Suprapubic skin (tissue), 4 donors: ENCODE results near the gene TJAP1. TPM values are rescaled to one million over a fixed set of nuclear protein-coding genes. Genes with fewer than 3 reads are reported as not detected.

Source experiments
- DNase-seq, 2 donors: peaks; one replicate each; pipeline ENCODE4 v3.0.0-alpha.2; 2019; ENCODE audit warnings: low spot score in 2 of 2
- H3K27ac ChIP-seq: fragments of 200-600 bp; sonication (generic); one replicate; pipeline ENCODE4 v1.5.1; 2019
- H3K27me3 ChIP-seq: fragments of 200-600 bp; sonication (generic); one replicate; pipeline ENCODE4 v1.5.1; 2019
- H3K36me3 ChIP-seq: fragments of 200-600 bp; sonication (generic); one replicate; pipeline ENCODE4 v1.5.1; 2019
- H3K4me1 ChIP-seq: fragments of 200-600 bp; sonication (generic); one replicate; pipeline ENCODE4 v1.5.1; 2019
- H3K4me3 ChIP-seq: fragments of 200-600 bp; sonication (generic); one replicate; pipeline ENCODE4 v1.5.1; 2019; ENCODE audit warnings: mild to moderate bottlenecking
- H3K9me3 ChIP-seq: fragments of 200-600 bp; sonication (generic); one replicate; pipeline ENCODE4 v1.5.1; 2019
- CTCF ChIP-seq, 2 donors: fragments of 200-600 bp in 1 of 2; fragments of 450-650 bp in 1 of 2; sonication (generic) in 1 of 2; IDR thresholded peaks; one replicate each; pipeline ENCODE4 v1.5.1; 2016 to 2019; ENCODE audit warnings: antibody characterized with exemption in 2 of 2, mild to moderate bottlenecking in 1 of 2, moderate library complexity in 1 of 2
- EP300 ChIP-seq: sonication (generic); formaldehyde crosslinking; IDR thresholded peaks from one replicate; pipeline ENCODE4 v1.6.1; 2017; ENCODE audit warnings: antibody characterized with exemption
- POLR2A ChIP-seq, 2 donors: fragments of 450-650 bp; IDR thresholded peaks; one replicate each; pipeline ENCODE4 v1.6.1; 2017; ENCODE audit warnings: antibody characterized with exemption in 2 of 2, mild to moderate bottlenecking in 2 of 2, moderate library complexity in 2 of 2
- POLR2AphosphoS5 ChIP-seq, 3 donors: sonication (generic); formaldehyde crosslinking; IDR thresholded peaks; one replicate each; pipeline ENCODE4 v1.6.1; 2017; ENCODE audit warnings: antibody characterized with exemption in 3 of 3
- whole genome bisulfite sequencing: methylation state at CpG from one replicate; pipeline ENCODE4 v1.1.5; 2018; 5-methylcytosine and 5-hydroxymethylcytosine counted together
- total RNA-seq, 4 donors: library from RNA; depleted of rRNA; stranded (reverse); fragments of >200 nt; gene quantifications; one replicate each; pipeline ENCODE4 v1.1.0, GENCODE V29; 2016

The TJAP1 gene
- total RNA-seq, 4 donors from 2014 or later, result 17.8 to 32.4 (median 30.6) TPM

- WGBS, result 73% methylated on average over 4 of the region's 4 CpGs
- no peak overlapping the region for H3K27ac ChIP-seq
- no peak overlapping the region for H3K4me3 ChIP-seq
- H3K9me3 ChIP-seq, result no peaks in the 10 kb centered on the region
- DNase-seq, result no peak
- TF ChIP-seq CTCF (IDR thresholded peaks at IDR 0.05) (no peak), POLR2AphosphoS5 (IDR thresholded peaks at IDR 0.05) (no peak), EP300 (no peak), POLR2A (IDR thresholded peaks at IDR 0.05) (no peak)
- peaks cover 28% of the 10 kb centered on the region for H3K27me3 ChIP-seq
- peaks cover 49% of the 10 kb centered on the region for H3K36me3 ChIP-seq
- H3K4me1 ChIP-seq, result peaks cover 21% of the 10 kb centered on the region
Measured at GRCh38 chr6:43452896-43453295, 24.5 kb upstream of the TJAP1 start.

DNA sequence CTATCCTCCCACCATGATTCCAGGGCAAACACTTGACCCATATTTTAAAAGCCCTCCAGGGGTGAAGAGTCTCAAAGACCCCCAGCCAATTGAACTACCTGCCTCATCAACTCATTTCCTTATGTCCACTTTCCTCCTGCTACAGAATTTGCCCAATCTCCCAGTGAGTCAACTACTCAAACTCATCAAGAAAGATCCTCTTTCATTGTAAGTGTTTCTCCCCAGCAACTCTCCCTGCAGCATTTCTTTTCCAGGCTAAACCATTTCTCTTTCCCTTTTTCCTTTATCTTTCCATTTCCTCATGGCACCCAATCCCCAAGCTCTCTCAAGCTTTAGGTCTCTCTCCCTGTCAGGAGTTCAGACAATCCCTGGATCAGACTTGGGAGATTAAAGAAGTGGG, 23.5 kb upstream of the TJAP1 start:
- no peak for DNase-seq
- Histone ChIP-seq H3K4me3 (no peak overlapping the region), H3K27ac (no peak overlapping the region), H3K36me3 (peaks cover 41% of the 10 kb centered on the region), H3K9me3 (no peaks in the 10 kb centered on the region), H3K27me3 (peaks cover 33% of the 10 kb centered on the region), H3K4me1 (peaks cover 21% of the 10 kb centered on the region)
- TF ChIP-seq CTCF (IDR thresholded peaks at IDR 0.05) (no peak), POLR2A (IDR thresholded peaks at IDR 0.05) (no peak), POLR2AphosphoS5 (IDR thresholded peaks at IDR 0.05) (no peak), EP300 (no peak)

- peak in 1 of 2 donors; percentile 85 for DNase-seq
- Histone ChIP-seq H3K9me3 (no peaks in the 10 kb centered on the region), H3K36me3 (peaks cover 36% of the 10 kb centered on the region), H3K4me3 (peak overlapping the region; percentile 66), H3K4me1 (peaks cover 21% of the 10 kb centered on the region), H3K27ac (no peak overlapping the region), H3K27me3 (peaks cover 36% of the 10 kb centered on the region)
- TF ChIP-seq POLR2AphosphoS5 (IDR thresholded peaks at IDR 0.05), result no peak
- peak; percentile 71 to 94 for TF ChIP-seq CTCF (IDR thresholded peaks at IDR 0.05)
- no peak for TF ChIP-seq EP300
- no peak for TF ChIP-seq POLR2A (IDR thresholded peaks at IDR 0.05)
- 22% methylated on average over 6 of the region's 17 CpGs for WGBS
Measured at GRCh38 chr6:43454290-43454695, 23.1 kb upstream of the TJAP1 start.

DNA sequence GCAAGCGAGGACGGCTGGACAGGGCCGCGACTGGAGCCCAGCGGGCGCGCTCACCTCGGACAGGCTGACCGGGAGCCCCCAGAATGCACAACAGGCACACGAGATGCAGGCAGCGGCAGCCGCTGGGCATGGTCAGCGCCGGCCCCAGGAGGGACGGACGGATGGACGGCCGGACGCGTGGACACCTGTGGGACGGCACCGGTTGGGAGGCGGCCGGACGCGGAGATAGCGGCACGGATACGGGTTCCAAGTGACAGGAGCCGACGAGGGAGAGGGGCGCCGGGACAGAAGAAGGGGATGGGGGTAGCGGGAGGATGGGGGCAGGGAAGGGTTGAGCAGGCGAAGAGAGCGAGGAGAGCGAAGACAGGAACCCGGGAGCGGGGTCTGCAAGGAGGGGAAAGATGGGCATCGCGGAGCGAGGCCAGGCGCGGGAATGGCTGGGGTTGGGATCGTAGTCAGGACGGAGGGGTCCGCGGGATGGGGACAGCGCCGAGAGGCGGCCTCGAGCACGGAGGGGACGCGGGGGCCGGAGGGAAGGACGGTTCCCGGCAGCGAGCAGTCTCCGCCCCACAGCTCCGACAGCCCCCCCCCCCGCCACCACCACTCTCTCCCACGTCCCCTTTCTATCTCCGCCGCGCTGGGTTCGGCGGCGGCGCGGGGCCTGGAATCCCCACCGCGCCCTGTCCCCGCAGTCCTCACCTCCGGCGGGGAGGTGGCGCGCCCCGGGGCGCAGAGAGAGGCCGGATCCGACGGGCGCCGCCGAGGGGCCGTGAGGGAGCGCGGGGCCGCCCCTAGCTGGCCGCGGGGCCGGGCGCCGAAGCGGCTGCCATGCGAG, 22.5 kb upstream of the TJAP1 start:
- 3% methylated on average over 41 of the region's 97 CpGs for WGBS
- peak in 1 of 2 donors; percentile 92 for DNase-seq
- TF ChIP-seq POLR2A (IDR thresholded peaks at IDR 0.05) (no peak), EP300 (no peak), POLR2AphosphoS5 (IDR thresholded peaks at IDR 0.05) (no peak)
- Histone ChIP-seq H3K27ac (peak overlapping the region; percentile 45), H3K9me3 (no peaks in the 10 kb centered on the region), H3K4me3 (peak overlapping the region; percentile 66), H3K4me1 (peaks cover 21% of the 10 kb centered on the region), H3K36me3 (peaks cover 30% of the 10 kb centered on the region), H3K27me3 (peaks cover 36% of the 10 kb centered on the region)

DNA sequence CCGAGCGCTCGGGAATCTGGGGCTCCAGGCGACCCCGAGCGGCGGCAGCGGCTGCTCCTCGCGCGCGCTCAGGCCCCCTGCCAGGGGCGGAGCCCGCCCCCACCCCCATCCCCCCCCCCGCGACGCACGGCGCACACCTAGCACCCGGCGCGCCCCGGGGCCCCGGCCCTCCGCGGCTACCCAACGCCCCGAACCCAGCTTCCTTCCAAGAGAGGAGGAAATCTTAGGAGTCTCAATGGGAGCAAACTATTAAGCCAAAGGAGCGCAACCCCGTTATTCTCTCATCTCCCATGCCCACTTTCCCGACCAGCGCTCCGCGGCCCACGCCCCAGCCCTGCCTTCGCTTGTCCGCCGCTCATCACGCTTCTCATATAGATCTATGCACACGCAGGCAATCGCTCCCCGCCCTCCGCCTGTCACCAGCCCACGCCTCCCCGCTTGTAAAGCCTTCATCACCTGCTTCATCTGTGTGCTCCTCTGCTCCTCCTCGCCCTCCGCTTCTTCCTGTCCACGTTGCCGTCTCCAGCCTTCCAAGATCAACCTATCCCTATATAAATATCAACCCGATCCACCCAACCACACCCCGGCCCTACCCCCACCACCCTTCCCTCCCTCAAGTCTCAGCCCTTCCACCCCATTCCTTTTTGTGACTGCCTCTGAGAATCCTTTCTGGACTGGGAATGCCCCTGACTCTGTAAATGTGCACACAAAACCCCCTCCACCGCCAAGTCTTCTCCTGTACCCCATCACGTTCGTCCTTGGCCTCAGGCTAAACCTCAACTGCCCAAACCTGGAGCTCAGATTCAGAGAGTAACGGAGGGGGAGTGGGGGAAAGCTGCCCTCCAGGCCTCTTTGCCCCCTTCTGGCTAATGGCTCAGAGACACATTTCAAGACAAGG, 21.6 kb upstream of the TJAP1 start, which contains the start of gene DLK2:
TSS of gene DLK2 (minus strand) at position 18 of the 898 bp plus-strand sequence. CDS start 723 bp downstream, outside the sequence.
- peaks cover 22% of the 10 kb centered on the region for H3K36me3 ChIP-seq
- peaks cover 36% of the 10 kb centered on the region for H3K27me3 ChIP-seq
- no peak for DNase-seq
- peak within 1 kb of the TSS; percentile 45 for H3K27ac ChIP-seq
- H3K9me3 ChIP-seq, result no peaks in the 10 kb centered on the region
- 2% methylated on average over 27 of the region's 55 CpGs for WGBS
- H3K4me3 ChIP-seq, result peak within 1 kb of the TSS; percentile 66
- peaks cover 21% of the 10 kb centered on the region for H3K4me1 ChIP-seq
- no peak for TF ChIP-seq CTCF (IDR thresholded peaks at IDR 0.05)
- no peak for TF ChIP-seq EP300
- no peak for TF ChIP-seq POLR2A (IDR thresholded peaks at IDR 0.05)
- no peak for TF ChIP-seq POLR2AphosphoS5 (IDR thresholded peaks at IDR 0.05)
